ENCODE results near the gene KLHL6. TPM values are rescaled to one million over a fixed set of nuclear protein-coding genes. Genes with fewer than 3 reads are reported as not detected.

The KLHL6 gene
- total and polyA plus RNA-seq, 2 of the 8 experiments (the other 6 are each of a cell fraction or from before 2014, with no cell fraction given): 0.05 TPM; not detected in 1

DNA sequence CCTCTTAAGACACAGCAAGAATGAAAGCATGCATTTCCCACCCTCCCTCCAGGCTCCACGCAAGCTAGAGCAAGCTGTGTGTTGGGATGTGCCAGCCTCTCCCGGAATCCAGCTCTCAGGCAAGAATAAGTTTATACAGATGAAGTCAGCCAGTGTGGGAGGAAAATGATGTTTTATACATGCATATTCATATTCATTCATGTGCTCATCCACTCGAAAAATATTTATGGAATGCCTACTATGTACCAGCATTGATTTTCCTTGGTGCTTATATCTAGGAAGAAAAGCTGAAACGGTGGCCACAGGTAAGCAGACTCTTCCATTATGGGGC lies 62.7 kb downstream of the KLHL6 start (continued):
- TF ChIP-seq PHF8 (conservative IDR thresholded peaks at IDR 0.05; ENCODE audit: low read depth, low read length): no peak
- TF ChIP-seq, protein P1, sequence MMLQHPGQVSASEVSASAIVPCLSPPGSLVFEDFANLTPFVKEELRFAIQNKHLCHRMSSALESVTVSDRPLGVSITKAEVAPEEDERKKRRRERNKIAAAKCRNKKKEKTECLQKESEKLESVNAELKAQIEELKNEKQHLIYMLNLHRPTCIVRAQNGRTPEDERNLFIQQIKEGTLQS (IDR thresholded peaks at IDR 0.05; ENCODE audit: insufficient read depth, low read depth, low read length): no peak
- TF ChIP-seq RXRA (IDR thresholded peaks at IDR 0.05; ENCODE audit: insufficient read depth, low read depth, low read length): no peak
- no peak for TF ChIP-seq GTF2F1 (IDR thresholded peaks at IDR 0.05; ENCODE audit: borderline replicate concordance, low read depth, low read length)
